Activated T-cell treated with anti-CD3 and anti-CD28 coated beads, Interleukin-2, amount 50 U/mL, for 48 hours (primary cell): Measurements from ENCODE around the gene CDH11.

Experiments
- DNase-seq, 2 experiments: peaks; one replicate each; pipeline ENCODE4 v3.0.0-alpha.2; 2020

The CDH11 gene

DNA sequence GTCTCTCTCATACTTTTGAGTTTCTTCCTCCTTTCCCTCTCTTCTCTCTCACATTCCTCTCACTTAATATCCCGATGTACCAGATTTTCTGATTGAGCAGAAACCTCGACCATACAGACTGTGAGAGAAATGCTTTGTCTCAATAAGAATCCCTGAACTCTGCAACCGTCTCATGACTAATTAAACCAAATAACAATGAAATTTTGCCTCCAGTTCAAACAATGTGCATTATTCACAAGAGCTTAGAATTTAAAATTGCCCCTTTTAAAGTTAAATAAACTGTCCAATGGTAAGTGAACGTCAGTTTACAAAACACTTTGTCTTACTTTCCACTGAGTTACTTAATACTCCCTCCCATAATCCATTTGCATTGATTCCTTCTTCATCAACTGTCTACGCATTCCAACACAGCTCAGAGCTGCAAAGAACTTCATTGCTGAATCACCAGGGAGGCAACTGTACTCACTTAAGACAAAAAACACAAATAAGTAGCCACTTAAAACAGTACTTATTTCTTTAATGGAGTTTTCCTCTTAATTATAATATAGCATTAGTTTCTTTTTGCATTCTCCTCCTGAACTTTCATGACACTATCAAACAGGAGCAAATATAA is 4.9 kb downstream of the CDH11 start:
- DNase-seq = no peak

DNA sequence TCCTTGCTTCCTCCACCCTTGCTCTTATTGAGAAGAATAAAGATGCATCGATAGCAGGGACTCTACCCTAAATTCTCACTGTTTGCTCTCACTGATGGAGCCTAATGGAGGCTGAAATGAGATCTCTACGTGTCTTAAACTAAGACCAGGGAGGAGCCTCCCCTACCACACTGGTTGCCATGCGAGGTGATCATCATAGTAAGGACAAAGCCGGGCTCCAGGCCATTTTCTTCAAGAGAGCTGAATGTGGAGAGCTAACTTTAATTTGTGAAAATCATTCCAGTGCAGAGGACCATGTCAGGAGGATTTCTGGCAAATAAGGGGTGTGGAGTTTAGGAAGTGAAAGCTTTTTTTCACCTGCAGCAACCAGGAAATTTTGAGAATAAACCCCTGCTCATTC is 5.6 kb downstream of the CDH11 start:
- no peak for DNase-seq

DNA sequence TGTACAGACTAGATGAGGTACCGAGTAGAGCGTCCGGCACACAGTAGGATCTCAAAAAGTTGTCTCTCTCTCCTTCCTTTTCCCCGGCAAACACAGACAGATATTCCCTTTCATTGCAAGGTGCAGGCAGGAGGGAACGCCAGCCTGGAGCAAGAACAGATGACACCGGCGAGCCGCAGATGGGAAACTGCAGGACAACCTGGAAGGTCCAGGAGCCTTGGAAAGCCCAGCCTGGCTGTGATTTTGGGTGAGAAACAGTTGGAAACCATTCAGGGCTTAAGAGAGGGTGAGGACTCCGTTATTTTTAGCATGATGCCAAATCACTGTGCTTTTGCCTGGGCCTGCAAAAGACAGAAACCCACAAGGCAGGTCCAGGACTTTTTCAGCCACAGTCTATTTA is 7.3 kb downstream of the CDH11 start:
- DNase-seq = no peak

DNA sequence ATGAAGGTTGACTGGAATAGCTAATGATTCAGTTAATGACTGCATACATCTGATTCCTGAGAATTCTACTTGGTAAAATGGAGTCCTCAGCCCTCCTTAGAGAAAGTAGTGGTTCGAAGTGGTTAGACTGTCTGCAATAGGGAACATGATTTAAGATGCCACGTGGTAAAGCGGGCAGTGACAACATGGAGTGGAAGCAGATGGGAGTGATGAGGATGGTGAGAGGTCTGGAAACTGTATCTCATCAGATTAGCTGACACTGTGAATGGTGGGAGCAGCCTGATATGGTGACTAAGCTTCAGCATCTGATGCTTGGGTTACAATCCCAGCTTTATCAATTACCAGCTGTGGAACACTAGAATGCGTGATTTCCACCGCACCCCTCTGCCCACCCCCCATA is 8.4 kb downstream of the CDH11 start:
- no peak for DNase-seq

DNA sequence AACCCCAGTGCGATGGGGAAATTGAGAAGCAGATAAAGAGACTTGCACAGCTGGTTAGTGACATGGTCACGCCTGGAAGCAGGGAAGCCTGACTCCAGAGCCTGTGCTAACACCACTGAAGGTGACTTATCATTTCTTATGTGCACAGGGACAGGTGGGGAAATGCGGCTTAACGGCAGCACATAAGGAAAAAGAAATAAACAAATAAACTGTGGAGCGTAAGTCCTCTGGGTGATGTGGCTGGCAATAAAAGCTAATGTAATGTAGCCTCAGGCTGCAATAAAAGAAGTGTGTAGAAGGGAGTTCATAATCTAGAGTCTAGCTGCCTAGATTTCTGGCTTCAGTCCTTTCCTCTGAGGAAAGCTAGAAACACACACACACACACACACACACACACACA is 10.6 kb downstream of the CDH11 start:
- no peak for DNase-seq

DNA sequence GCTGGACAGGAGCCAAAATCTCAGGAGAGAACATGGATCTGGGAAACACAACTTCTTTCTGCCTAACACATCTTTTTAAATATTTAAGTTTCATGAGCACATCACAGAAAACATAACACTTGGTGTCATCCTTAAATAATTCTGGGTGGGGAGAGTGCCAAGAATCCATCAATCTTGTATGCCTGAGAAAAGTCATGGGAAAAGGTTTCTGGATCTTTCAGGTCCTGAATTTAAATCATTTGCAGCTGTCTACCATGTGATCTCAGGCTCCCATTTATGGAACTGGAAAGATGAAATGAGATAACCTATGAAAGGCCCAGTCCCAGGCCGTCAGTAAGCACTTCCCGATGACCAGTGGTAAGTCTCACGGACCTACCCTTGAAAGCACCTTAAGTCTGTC is 15.1 kb downstream of the CDH11 start:
- no peak for DNase-seq

DNA sequence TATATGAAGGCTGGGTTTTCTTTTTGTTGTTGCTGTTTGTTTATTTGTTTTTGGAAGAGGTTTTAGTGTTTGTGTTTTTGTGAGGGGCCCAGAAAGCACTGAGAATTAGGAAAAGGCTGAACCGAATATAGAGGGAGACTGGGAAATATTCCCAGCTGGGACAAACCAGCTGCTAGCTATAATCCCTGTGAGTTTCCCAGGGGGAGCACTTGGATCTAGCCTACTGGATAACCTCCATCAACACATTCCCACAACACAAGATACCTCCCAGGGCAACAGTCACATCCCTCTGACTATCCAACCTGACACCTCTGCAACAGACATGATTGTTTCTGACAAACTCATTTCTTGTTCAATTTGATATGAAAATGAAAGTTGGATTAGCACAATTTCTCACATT is 16.7 kb downstream of the CDH11 start:
- DNase-seq = no peak

DNA sequence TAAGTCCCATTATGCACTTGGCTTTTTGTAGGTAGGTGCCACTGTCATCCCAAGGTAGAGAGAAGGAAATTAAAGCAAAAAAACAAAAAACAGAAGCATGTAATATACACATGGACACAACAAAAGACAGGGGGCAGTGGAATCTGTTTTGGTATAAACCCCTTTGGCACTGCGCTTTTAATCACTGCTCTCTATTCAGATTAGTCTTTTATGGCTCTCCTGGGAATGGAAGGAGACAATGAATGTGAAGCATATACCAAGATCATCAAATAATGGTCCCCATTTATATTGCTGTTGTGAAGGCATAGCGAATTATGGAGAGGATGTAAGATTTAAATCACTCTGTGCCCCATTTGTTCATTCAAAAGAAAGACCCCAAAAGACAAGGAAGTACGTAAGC is 17.4 kb downstream of the CDH11 start:
- DNase-seq = no peak

DNA sequence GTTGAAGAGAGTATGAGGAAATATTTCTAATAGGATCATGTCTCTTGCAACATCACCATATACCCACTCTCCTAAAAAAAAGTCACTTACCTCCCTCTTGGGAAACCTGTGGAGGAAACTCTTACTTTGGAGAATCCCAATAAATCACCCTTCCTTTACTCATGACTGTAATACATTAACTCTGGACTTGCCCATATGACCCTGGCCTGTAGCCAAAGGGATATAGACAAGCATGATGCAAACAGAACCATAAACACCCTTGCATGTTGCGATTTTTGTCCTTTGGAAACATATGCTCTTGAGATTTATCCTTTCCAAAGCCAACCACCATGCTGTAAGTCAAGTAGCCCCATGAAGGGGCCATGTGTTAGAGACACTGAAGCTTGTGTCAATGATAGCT is 19.5 kb downstream of the CDH11 start:
- DNase-seq = no peak

DNA sequence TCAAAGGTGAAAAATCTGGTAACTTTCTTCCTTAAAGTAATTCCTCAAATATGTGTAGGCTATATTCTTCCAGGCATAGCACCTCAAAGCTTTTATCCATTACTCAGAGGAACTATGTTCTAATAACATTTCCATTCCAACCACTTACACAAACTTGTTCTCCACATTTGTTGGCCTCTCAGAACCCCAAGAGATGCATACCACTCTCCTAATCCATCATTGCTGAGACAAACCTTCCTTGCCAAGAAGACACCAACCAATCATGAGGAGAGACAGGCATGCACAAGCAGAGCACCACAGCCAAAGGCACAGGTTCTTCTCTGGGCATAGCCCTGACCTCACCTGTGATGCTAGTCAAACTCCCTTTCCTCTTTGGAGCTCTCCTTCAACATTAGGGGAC is 20.9 kb downstream of the CDH11 start:
- no peak for DNase-seq

DNA sequence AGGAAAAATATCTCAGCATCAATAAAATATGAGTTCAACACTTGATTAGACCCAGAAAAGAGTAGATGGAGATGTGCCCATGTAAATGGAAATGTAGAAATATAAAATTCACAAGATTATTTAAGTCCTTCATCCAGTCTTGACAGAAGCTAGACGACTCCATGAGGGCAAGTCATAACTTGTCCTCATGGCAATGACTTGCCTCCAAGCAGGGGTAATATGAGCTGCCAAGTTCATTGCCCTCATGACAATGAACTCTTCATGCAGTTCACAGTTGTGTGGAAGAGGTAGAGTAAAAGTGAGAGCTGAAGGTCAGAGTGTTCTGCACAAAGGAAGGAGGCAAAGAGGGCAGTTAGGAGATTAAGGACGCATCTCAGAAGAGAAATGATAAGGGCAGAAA is 22.3 kb downstream of the CDH11 start:
- no peak for DNase-seq

DNA sequence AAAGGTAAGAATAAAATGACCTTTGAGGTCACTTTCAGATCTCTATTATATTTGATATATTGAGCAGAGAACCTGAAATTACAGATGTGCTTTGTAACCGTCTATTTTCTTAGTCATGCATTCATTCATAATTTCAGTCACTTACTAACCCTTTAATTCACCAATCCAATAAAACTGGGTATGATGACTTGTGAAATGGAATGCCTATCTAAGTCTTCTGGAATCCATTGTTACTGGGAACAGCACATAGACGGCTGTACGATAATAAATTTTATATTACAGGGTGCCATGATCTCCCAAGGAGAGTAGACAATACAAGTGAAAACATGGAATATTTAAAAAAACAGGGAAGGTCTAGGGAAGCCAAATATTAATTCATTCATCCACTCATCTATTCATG is 22.9 kb downstream of the CDH11 start:
- no peak for DNase-seq

DNA sequence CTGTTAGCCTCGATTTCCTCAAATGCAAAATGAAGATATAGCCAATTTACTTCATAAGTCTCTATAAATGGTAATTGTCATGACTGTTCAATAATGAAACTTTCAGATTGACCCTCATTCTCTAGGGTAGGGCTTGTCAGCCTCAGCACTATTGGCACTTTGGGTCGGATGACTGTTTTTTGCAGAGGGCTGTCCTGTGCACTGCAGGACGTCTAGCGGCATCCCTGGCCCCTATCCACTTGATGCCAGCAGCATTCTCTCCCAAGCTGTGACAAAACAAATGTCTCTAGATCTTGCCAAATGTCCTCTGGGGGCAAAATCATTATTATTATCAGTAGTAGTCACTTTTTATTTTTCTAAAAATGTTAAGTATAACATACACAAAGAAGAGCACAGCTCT is 24.6 kb downstream of the CDH11 start:
- DNase-seq = no peak

DNA sequence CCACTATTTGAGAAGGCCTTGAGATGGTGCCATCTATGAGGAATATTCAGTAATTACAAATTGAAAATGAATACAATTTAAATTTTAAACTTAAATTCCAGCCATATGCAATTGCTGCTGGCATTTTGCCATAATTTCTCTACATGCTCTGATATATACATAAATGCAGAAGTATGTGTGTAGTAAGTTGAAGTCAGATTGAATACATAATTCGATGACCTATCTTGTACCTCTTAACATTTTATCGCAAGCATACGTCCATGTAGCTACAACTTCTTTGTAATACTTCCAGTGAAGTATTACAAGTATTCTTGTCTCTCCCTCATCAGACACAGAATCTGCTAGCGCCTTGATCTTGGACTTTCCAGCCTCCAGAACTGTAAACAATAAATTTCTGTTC is 26.0 kb downstream of the CDH11 start:
- DNase-seq = no peak

DNA sequence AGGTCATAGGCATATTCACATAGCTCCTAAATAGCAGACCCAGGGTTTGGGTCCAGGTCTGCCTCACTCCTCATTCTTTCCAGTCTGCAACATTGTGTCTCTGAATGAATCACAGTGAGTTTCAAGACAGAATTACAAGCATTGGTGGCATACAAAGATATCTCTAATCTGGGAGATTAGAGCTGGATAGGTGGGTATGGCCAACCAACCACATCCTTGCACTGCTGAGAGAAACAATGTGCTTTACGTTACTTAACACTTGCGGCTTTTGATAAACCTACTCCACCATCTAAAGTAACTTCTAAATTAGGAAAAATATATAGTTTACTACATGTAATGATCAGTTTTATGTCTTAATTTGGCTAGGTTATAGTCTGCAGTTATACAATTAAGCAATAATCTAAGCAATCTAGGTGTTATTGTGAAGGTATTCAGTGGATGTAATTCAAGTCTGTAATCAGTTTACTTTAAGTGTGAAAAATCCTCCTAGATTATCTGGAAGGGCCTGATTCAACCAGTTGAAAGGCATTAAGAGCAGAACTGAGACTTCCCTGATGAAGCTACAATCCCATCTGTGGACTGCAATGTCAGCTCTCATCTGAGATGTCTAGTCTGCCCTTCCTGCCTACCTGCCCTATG is 26.7 kb downstream of the CDH11 start:
- DNase-seq = no peak

DNA sequence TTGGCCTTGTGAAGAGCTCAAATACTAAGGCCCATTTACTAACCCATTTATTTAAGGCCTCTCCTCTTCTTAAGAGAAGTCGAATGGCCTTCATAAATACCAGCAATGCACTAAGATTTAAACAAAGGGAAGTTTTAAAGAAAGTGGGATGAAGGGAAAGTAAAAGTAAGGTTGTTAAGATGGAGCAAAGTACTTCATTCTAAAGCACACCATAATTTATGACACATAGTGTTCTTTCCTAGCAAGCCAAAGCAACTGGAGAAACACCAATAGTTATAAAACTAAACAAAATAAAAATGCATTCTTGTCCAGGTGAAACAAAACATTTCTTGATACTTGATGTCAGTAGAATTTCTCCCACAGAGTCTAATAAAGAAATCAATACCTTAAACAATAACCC is 27.9 kb downstream of the CDH11 start:
- DNase-seq = no peak

DNA sequence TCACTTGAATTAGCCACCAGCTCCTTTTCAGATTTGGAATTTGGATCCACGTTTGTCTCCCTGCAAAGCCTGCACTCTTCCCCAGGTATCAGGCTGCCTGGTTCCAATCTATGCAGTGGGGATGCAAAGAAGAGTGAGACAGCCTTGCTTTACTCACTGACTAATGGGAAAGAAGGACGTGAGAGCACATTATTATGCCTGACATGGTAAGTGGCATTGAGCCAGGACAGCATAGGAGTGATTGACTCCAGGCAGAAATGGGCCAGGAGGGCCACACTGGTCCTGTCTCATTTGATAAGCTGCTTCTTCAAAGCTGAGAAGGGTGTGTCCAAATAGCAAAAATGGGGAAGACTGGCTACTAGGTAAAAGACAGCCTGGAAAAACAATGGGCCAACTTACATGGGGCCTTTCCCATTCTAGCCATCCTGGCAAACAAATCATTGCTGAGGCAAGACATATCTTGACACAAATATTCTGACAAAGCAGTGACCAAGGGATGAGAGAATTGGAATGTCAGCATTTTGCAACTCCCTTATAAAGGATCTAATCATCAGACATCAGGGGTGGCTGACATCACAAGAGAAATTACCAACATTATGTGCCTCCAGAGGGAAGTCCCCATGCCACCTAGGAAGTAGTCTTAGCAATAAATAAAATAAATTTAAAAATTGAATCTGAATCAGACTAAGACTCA is 38.6 kb downstream of the CDH11 start:
- DNase-seq = no peak

DNA sequence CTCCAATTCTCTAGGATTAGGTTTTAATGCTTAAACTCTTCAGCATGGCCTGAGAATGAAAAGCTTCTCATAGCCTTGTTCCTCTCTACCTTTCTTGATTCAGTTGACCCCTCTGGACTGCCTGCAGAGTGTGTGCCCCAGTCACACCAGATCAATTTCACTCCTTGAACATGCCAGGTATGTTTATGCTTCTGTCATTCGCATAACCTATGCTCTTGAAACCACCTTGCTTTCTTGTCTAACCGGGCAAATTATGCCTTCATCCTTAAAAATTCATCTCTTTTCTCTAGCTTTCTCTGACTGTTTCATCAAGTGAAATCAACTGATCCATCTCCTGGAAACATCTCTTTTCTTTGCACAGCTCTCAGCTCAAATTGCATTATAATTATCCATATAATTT is 42.3 kb downstream of the CDH11 start:
- DNase-seq = no peak

DNA sequence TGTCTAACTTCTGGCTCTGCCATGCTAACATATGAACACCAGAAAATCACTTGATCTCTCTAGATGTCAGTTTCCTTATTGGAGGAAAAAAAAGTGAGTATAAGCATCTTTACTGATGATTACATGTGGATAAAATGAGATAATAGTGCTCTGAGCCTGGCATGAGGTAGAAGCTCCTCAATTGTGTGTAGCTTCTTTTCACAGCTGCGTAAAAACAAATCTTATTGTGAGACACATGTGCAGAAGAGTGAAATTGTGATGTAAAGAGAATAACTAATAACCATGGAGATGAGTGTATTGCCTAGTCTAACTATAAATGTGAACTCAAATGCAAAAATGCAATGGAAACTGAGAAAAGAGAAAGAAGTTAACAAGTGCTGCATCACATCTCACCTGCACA is 44.7 kb downstream of the CDH11 start:
- DNase-seq = no peak

DNA sequence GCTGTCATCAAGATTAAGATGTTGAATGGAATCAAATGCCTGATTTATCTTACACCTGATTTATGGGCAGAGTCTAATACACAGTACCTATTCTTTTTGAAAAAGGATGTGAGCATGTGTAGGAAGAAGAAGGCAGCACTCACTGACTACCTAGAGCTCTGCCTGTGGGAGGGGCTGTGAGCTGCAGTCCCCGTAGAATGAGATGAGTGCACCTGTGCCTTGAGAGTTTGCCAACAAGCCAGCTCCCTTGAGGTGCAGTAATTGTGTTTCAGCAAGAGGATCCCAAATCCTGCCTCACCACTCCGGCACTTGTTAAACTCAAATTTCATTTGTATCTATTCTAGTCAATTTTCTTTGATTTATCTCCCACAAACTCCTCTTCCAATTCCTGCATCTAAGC is 46.0 kb downstream of the CDH11 start:
- no peak for DNase-seq

DNA sequence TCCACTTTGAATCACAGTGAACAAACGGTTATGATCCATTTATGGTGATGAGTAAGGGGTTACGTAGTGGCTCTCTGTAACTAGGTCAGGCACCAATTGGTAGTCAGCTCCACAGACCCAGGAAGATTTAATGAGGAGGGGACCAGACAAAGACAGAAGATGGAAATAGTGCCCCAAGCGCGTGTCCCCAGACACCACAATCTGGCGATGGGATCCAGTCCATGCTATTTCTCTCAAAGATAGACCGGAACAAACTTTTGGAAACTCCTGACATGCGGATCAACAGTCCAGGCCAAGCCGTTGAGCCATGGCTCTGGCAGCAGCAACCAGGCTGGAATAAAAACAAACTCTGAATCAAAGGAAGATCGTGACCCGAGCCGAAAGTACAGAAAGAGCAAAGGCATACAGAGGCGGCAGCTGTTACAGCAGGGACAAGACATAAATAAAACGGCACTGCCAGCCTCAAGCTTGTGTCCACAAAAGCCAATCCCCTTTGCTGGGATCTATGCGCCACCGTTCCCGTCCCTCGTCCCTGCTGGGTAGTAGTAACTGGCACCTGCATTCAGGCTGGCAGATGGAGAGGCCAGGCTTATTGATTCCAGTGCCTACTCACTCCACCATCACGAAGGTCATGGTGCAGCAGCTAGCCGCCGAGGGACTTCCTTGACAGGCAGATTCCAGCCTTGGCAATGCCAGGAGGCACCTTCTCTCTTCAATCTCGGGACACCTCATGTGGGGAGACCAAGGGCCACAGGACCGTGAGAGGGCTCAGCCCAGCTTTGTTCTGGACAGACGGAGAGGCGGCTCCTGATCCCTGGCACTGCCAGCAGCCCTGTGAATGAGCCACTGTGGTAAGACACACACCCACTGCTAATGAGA is 50.2 kb downstream of the CDH11 start:
- DNase-seq = no peak

DNA sequence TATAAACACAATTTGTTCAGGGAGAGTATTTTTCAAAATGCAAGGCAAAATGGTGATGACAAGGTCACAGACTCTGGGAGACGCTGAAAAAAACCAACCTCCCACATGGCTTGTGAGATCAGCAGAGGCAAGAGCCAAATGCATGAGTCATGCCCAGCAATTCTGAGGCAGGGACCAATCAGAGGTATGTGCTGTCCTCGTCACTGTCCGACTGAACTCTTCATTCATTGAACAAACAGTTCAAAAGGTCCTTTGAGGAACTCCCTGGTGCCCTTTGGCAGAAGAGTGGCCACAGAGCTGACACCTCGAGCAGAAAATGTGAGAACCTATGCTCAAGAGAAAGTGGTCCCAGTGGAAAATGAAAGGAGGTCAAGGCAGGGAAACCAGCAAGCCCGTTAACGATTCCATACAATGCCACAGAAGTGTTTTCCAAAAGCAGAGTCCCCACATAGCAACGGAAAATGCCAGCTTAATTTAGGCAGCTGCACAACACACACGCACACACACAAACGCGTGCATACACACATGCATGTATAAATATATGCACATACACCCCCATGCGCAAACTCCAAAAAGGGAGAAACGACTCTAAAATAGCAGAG is 50.9 kb downstream of the CDH11 start:
- DNase-seq = no peak

DNA sequence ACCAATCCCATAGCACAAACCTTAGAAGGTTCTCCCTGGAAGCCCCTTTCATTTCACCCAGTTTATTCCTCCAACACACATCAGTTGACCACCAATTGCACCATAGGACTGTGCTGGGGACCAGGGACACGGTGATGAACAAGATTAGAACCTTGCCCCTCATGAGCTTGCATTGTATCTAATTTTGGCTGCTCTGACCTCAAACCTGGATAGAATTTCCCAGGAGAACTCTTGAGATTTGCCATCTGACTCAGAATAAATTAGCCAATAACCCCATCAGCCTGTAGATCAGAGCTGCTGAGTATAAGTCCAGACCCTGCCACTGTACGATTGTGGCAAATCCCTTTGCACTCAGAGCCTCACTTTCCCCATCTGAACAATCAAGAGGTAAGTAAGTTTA is 52.1 kb downstream of the CDH11 start:
- DNase-seq = no peak
